Peyer's patch (tissue), 4 donors: ENCODE measurements around the gene SCGB1C2.

Source experiments
- CTCF ChIP-seq, 6 experiments: fragments of 450-650 bp in 4 of 6; fragments of 200-600 bp in 2 of 6; sonication (generic) in 1 of 6; IDR thresholded peaks; one replicate each; pipeline ENCODE4 v1.5.1; 2017 to 2019; ENCODE audit warnings: antibody characterized with exemption in 6 of 6, mild to moderate bottlenecking in 3 of 6, moderate library complexity in 1 of 6
- POLR2A ChIP-seq, 2 donors: fragments of 450-650 bp; IDR thresholded peaks; one replicate each; pipeline ENCODE4 v1.5.1; 2017; ENCODE audit warnings: antibody characterized with exemption in 2 of 2, mild to moderate bottlenecking in 2 of 2, moderate library complexity in 2 of 2

- TF ChIP-seq CTCF (IDR thresholded peaks at IDR 0.05) (no peak), POLR2A (IDR thresholded peaks at IDR 0.05) (no peak)
Observed at GRCh38 chr17:179781-180380, 42.5 kb downstream of the SCGB1C2 start.
